Chondrocyte (in vitro differentiated cells): Measurements from ENCODE around the gene CAP1. TPM values are rescaled to one million over a fixed set of nuclear protein-coding genes. Genes with fewer than 3 reads are reported as not detected.

Experiments used
- DNase-seq: peaks from one replicate; pipeline ENCODE4 v3.0.0; 2021; ENCODE audit warnings: mixed read lengths, low spot score
- H3K27ac Mint-ChIP-seq: one replicate; pipeline ENCODE4 v1.8.0; 2021; ENCODE audit warnings: mild to moderate bottlenecking, moderate library complexity, mixed read lengths; ENCODE audit not compliant: unreplicated experiment
- H3K27me3 Mint-ChIP-seq: 2 replicates; pipeline ENCODE4 v1.8.0; 2021; ENCODE audit warnings: low read depth, mixed read lengths
- H3K36me3 Mint-ChIP-seq: 2 replicates; pipeline ENCODE4 v1.8.0; 2021; ENCODE audit warnings: low read depth, mixed read lengths
- H3K4me1 Mint-ChIP-seq: 2 replicates; pipeline ENCODE4 v1.8.0; 2021; ENCODE audit warnings: low read depth, mild to moderate bottlenecking, mixed read lengths
- H3K4me3 Mint-ChIP-seq: one replicate; pipeline ENCODE4 v1.8.0; 2021; ENCODE audit warnings: mild to moderate bottlenecking, moderate library complexity, mixed read lengths; ENCODE audit not compliant: unreplicated experiment
- H3K9me3 Mint-ChIP-seq: 2 replicates; pipeline ENCODE4 v1.8.0; 2021; ENCODE audit warnings: low read depth, mixed read lengths
- long read RNA-seq: library from polyadenylated mRNA; stranded (forward); transcript quantifications from one replicate; pipeline ENCODE4 v2.0.0, GENCODE V29; 2021
- total RNA-seq: library from RNA; stranded (reverse); gene quantifications from 3 replicates; pipeline ENCODE4 v1.2.1, GENCODE V29; 2021
- TF ChIP-seq, protein P1 (sequence below): fragments of 200-600 bp; sonication (generic); IDR thresholded peaks from 2 replicates; pipeline ENCODE4 v1.5.0; 2021; ENCODE audit warnings: antibody characterized with exemption, mild to moderate bottlenecking, moderate library complexity

Gene CAP1
- total RNA-seq = 415 to 576 TPM (median 558 TPM) in 3 replicates
- long read RNA-seq, transcript CAP1-206 (13 exons, 2,217 nt) = major isoform, 426 of 1,088 reads
- long read RNA-seq, transcript CAP1-203 (13 exons, 3,105 nt) = minor isoform, 176 of 1,088 reads
- long read RNA-seq, transcript CAP1-202 (13 exons, 1,496 nt) = minor isoform, 165 of 1,088 reads
- long read RNA-seq, transcript CAP1-201 (13 exons, 2,592 nt) = minor isoform, 34 of 1,088 reads
- long read RNA-seq, partial matches to known transcripts = 69 of 1,088 reads
- long read RNA-seq, other reads (novel, unspliced or antisense) = 190 of 1,088 reads

- no peaks in the 10 kb centered on the region for H3K9me3 Mint-ChIP-seq
- H3K27ac Mint-ChIP-seq = peak within 1 kb of the TSS; percentile 99
- peak; percentile 99 for DNase-seq
- peaks cover 75% of the 10 kb centered on the region for H3K4me1 Mint-ChIP-seq
- TF ChIP-seq, protein P1, sequence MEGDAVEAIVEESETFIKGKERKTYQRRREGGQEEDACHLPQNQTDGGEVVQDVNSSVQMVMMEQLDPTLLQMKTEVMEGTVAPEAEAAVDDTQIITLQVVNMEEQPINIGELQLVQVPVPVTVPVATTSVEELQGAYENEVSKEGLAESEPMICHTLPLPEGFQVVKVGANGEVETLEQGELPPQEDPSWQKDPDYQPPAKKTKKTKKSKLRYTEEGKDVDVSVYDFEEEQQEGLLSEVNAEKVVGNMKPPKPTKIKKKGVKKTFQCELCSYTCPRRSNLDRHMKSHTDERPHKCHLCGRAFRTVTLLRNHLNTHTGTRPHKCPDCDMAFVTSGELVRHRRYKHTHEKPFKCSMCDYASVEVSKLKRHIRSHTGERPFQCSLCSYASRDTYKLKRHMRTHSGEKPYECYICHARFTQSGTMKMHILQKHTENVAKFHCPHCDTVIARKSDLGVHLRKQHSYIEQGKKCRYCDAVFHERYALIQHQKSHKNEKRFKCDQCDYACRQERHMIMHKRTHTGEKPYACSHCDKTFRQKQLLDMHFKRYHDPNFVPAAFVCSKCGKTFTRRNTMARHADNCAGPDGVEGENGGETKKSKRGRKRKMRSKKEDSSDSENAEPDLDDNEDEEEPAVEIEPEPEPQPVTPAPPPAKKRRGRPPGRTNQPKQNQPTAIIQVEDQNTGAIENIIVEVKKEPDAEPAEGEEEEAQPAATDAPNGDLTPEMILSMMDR = no peak
- peak within 1 kb of the TSS; percentile 98 for H3K4me3 Mint-ChIP-seq
- no peaks in the 10 kb centered on the region for H3K27me3 Mint-ChIP-seq
- peaks cover 11% of the 10 kb centered on the region for H3K36me3 Mint-ChIP-seq
Measured at GRCh38 chr1:40040511-40041465, at the start of gene CAP1. Gene CAP1 (plus strand): TSS chr1:40040729. CDS start chr1:40059347, 18,618 bp downstream.

DNA sequence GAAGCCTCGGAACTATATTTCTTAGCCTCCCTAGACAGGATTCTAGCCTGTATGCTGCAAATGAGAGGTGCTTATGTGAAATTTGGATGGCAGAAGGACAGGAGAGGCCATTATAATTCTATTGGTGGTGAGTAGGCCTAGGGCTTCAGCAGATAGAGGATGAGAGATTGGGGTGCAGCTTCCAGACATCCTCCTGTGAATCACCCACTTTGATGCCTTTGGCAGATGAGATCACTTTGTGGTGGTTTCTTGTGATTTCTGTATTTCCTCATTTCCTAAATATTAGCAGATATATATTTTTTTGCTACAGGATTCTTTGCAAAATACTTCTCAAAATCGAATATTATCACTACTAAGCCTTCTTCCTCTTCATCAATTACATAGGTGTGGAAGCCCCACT, 48.3 kb upstream of the CAP1 start:
- H3K4me3 Mint-ChIP-seq = no peak overlapping the region
- no peaks in the 10 kb centered on the region for H3K9me3 Mint-ChIP-seq
- no peak overlapping the region for H3K27ac Mint-ChIP-seq
- no peaks in the 10 kb centered on the region for H3K4me1 Mint-ChIP-seq
- TF ChIP-seq, protein P1 = no peak
- DNase-seq = no peak
- H3K27me3 Mint-ChIP-seq = no peaks in the 10 kb centered on the region
- no peaks in the 10 kb centered on the region for H3K36me3 Mint-ChIP-seq

DNA sequence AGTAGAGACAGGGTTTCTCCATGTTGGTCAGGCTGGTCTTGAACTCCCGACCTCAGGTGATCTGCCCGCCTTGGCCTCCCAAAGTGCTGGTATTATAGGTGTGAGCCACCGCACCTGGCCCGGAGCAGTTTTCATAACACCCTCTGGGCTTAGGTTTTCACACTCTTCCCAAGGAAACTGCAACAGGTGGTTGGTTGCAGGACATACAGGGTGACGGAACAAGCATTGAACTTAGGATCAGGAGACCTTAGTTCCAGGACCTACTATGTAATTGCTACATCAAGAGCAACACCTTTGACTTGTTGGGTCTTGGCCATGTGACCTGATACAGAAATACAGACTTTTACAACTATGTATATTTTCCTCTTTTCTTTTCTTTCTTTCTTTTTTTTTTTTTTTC, 47.6 kb upstream of the CAP1 start:
- no peaks in the 10 kb centered on the region for H3K36me3 Mint-ChIP-seq
- H3K4me3 Mint-ChIP-seq = no peak overlapping the region
- no peaks in the 10 kb centered on the region for H3K9me3 Mint-ChIP-seq
- H3K27ac Mint-ChIP-seq = no peak overlapping the region
- no peak for DNase-seq
- no peaks in the 10 kb centered on the region for H3K4me1 Mint-ChIP-seq
- no peaks in the 10 kb centered on the region for H3K27me3 Mint-ChIP-seq
- TF ChIP-seq, protein P1 = no peak

DNA sequence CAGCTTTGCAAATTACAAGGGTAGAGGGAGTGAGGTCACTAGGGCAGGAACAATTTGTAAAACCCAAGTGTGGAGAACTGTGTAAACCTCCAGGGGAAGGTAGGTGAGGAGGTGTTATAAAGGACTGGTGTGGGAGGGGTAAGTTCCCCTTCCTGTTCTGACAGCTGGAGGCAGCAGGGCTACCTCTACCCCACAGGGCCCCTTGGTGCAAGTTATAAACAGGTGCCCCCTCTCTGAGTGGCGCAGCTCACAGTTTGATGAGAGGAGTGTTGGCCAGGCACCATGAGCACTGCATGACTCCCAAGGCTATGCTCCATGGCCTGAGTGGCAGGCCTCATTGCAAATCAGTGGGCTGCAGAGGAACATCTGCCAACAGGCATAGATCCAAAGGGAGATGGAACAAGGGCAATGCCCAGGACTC, 44.5 kb upstream of the CAP1 start:
- Mint-ChIP-seq H3K9me3 (no peaks in the 10 kb centered on the region), H3K27ac (no peak overlapping the region), H3K27me3 (no peaks in the 10 kb centered on the region), H3K4me3 (no peak overlapping the region), H3K36me3 (no peaks in the 10 kb centered on the region), H3K4me1 (no peaks in the 10 kb centered on the region)
- TF ChIP-seq, protein P1 = no peak
- no peak for DNase-seq

GRCh38 chr1:39996396-39997004, 44.0 kb upstream of the CAP1 start:
- Mint-ChIP-seq H3K4me3 (no peak overlapping the region), H3K36me3 (no peaks in the 10 kb centered on the region), H3K27me3 (no peaks in the 10 kb centered on the region), H3K4me1 (no peaks in the 10 kb centered on the region), H3K27ac (no peak overlapping the region), H3K9me3 (no peaks in the 10 kb centered on the region)
- TF ChIP-seq, protein P1 = no peak
- DNase-seq = no peak
